ENCODE results near the gene YTHDF2. TPM values are rescaled to one million over a fixed set of nuclear protein-coding genes. Genes with fewer than 3 reads are reported as not detected.

The YTHDF2 gene
- total RNA-seq, 2 donors from 2014 or later: 51.5 to 86.5 TPM

- WGBS: 63% methylated on average over 4 of the region's 4 CpGs
- H3K36me3 ChIP-seq: no peaks in the 10 kb centered on the region
- H3K27me3 ChIP-seq (replicated peaks; ENCODE audit: insufficient read depth): peaks cover 8% of the 10 kb centered on the region
- no peak for DNase-seq (ENCODE audit: low spot score)
- no peak overlapping the region for H3K4me3 ChIP-seq
- H3K9me3 ChIP-seq: no peaks in the 10 kb centered on the region
- TF ChIP-seq POLR2A (IDR thresholded peaks at IDR 0.05) (no peak), POLR2AphosphoS5 (IDR thresholded peaks at IDR 0.05) (no peak), CTCF (IDR thresholded peaks at IDR 0.05) (no peak)
- H3K27ac ChIP-seq: no peak overlapping the region
- intact Hi-C loops (cut with DNase I): no loop called here
- no peaks in the 10 kb centered on the region for H3K4me1 ChIP-seq (replicated peaks)
Observed at GRCh38 chr1:28807046-28807445, 70.3 kb downstream of the YTHDF2 start.

- Histone ChIP-seq H3K4me1 (replicated peaks) (no peaks in the 10 kb centered on the region), H3K36me3 (no peaks in the 10 kb centered on the region), H3K4me3 (no peak overlapping the region), H3K27ac (no peak overlapping the region), H3K27me3 (replicated peaks; ENCODE audit: insufficient read depth) (peaks cover 15% of the 10 kb centered on the region), H3K9me3 (no peaks in the 10 kb centered on the region)
- TF ChIP-seq POLR2AphosphoS5 (IDR thresholded peaks at IDR 0.05): no peak
- no peak for TF ChIP-seq CTCF (IDR thresholded peaks at IDR 0.05)
- no peak for TF ChIP-seq POLR2A (IDR thresholded peaks at IDR 0.05)
- intact Hi-C loops (cut with DNase I): no loop called here
- 90% methylated on average over 4 of the region's 4 CpGs for WGBS
- DNase-seq (ENCODE audit: low spot score): no peak
Observed at GRCh38 chr1:28807986-28808385, 71.2 kb downstream of the YTHDF2 start.

- Histone ChIP-seq H3K27ac (no peak overlapping the region), H3K4me1 (replicated peaks) (no peaks in the 10 kb centered on the region), H3K4me3 (no peak overlapping the region), H3K27me3 (replicated peaks; ENCODE audit: insufficient read depth) (peaks cover 26% of the 10 kb centered on the region), H3K9me3 (no peaks in the 10 kb centered on the region), H3K36me3 (no peaks in the 10 kb centered on the region)
- 74% methylated on average over 9 of the region's 9 CpGs for WGBS
- intact Hi-C loops (cut with DNase I): no loop called here
- no peak for TF ChIP-seq CTCF (IDR thresholded peaks at IDR 0.05)
- TF ChIP-seq POLR2A (IDR thresholded peaks at IDR 0.05): no peak
- no peak for TF ChIP-seq POLR2AphosphoS5 (IDR thresholded peaks at IDR 0.05)
- DNase-seq (ENCODE audit: low spot score): no peak
Observed at GRCh38 chr1:28811369-28811765, 74.6 kb downstream of the YTHDF2 start.

GRCh38 chr1:28811766-28812668, 75.3 kb downstream of the YTHDF2 start, which contains the start of gene OPRD1:
Gene OPRD1, plus strand, starts transcription at chr1:28812170. Its CDS starts 214 bp downstream, at chr1:28812384.
- no peak for DNase-seq (ENCODE audit: low spot score)
- peaks cover 26% of the 10 kb centered on the region for H3K27me3 ChIP-seq (replicated peaks; ENCODE audit: insufficient read depth)

More at GRCh38 chr1:28811766-28812668, 75.3 kb downstream of the YTHDF2 start, which contains the start of gene OPRD1:
- H3K9me3 ChIP-seq: no peaks in the 10 kb centered on the region
- H3K4me1 ChIP-seq (replicated peaks): no peaks in the 10 kb centered on the region
- no peaks in the 10 kb centered on the region for H3K36me3 ChIP-seq
- H3K27ac ChIP-seq: no peak within 1 kb of the TSS
- TF ChIP-seq POLR2AphosphoS5 (IDR thresholded peaks at IDR 0.05): no peak
- TF ChIP-seq POLR2A (IDR thresholded peaks at IDR 0.05): no peak
- TF ChIP-seq CTCF (IDR thresholded peaks at IDR 0.05): no peak
- 7% methylated on average over 41 of the region's 108 CpGs for WGBS
- H3K4me3 ChIP-seq: no peak within 1 kb of the TSS
- intact Hi-C loops (cut with DNase I): no loop called here

All from prostate gland (tissue), 2 donors.